Measurements from ENCODE around the gene GRWD1.

GRWD1 gene

DNA sequence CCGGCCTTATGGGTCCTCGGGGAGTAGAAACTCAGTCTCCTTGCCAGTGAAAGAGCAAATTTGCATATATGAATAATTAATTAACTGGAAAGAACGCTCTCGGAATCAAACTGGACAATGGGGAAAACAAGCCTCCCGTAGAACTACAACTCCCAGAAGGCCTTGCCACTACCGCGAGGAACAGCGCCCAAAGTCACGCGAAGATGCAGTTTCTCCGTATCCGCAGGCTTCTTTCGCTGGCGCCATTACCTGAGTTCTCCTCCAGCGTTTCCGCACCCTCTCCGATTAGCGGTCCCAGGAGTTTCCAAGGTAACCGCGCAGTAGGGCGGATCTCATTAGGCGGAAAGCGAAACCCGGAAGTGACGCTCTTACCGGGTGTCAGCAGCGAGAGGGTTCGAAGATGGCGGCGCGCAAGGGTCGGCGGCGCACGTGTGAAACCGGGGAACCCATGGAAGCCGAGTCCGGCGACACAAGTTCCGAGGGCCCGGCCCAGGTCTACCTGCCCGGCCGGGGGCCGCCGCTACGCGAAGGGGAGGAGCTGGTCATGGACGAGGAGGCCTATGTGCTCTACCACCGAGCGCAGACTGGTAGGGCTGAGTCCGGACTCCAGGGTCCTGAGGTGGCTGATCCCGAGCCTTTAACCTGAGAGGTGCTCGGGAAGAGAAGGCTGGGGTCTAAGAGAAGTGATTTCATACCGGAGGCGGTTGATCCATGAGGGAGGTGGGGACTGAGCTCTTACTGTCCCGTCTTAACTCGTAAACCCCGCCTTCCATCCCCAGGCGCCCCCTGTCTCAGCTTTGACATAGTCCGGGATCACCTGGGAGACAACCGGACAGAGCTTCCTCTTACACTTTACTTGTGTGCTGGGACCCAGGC, at the start of gene GRWD1:
Gene GRWD1 (plus strand): TSS at position 378 of the 876 bp plus-strand sequence. CDS start 23 bp downstream, at position 401.
- peak; percentile 99 for FAIRE-seq

DNA sequence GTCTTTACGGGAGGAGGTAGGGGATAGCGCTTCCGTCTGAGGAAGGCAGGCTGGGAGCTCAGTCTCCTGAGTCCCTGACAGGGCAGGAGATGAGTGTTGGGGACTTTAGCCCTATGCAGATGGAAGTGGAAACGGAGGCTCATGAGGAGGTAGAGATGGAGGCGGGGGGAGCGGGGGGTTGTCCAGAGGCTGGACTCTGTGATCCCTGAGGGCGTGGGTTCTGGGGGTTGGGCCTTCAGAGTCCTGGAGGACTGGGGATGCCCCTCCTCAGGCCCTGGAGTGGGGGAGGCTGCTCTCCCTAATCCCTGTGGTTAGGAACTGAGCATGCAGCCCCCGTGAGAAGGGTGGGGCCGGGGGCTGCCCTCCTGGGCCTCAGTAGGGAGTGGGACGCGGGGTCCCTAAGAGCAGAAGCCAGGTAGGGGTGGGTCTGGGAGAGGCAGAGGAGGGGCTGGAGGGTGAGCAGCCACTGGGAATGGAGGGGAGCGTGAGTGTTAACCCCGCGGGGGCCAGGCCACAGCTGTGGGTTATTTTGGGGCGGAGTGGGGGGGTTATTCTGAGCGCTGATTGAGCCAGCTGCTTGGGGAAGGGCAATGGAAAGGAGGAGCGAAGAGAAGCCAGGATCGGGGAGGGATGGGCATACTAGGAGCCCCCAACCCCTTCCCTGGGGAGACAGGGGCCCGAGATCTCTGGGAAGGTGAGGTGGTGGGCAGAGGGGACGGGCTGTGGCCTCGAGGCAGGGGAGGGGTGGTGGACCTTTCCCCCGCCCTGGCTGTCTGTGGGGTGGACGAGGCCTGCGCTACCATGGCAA, 49.6 kb upstream of the GRWD1 start:
- FAIRE-seq: no peak

DNA sequence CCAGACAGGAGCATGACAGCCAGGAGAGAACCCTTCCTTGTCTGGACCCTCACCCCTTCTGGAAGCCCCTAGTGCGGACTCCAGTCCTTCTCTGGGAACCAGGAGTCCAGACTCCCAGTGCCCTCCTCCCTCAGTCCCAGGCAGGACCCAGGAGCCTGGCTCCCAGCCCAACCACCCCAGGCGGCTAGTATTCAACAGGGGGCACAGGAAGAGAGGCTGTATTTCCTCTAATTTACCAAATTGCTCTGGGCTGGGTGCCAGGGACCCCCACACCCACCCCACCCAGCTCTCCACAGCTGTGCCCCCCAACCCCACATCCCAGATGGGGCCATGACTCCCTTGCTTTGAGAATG, 49.0 kb upstream of the GRWD1 start:
- FAIRE-seq: no peak

DNA sequence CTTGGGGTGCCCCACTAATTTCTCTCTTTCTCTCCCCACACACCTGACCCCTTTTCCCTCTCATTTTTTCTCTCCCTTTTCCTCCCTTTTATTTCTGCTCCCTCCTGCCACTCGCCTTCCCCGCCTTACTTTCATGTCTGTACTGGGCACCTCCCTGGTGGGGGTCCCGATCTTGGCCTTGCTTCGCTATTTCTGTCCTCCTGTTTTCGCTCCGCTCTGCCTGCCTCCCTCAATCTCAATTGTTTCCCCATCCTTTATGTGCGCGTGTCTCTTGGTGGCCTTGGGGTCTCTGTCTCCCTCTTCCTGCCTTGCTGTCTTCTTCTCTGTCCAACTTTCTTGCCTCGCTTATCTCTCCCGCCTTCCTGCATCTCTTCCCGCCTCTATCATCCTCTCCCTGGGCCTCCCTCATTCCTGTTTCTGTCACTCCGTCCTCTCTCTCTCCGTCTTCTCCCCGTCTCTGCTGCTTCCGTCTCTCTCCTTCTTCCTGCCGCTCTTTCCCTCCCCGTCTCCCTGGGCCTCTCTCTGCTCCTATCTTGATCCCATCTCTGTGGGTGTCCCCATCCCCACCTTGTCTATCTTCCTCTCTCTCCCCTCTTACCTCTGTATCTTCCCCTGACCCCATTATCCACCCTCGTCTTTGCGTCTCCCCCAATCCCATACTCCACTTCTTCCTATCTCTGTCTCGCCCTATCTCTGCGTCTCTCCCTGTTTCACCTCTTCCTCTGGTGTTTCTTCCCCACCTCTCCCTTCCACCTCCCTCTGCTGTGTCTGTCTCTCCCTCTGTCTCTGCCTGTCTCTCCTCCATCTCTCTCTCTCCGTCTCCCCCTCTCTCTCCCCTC, 48.3 kb upstream of the GRWD1 start:
- no peak for FAIRE-seq

DNA sequence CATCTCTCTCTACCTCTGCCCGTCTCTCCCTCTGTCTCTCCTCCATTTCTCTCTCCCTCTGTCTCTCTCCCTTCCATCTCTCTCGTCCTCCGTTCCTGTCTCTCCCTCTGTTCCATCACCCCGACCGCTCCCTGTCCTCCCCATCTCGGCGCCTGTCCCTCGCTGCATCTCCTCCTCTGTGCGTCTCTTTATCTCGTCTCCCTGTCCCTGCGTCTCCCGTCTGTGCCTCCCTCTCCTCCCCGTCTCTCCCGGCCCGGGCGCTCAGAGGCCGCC, 47.7 kb upstream of the GRWD1 start:
- no peak for FAIRE-seq

DNA sequence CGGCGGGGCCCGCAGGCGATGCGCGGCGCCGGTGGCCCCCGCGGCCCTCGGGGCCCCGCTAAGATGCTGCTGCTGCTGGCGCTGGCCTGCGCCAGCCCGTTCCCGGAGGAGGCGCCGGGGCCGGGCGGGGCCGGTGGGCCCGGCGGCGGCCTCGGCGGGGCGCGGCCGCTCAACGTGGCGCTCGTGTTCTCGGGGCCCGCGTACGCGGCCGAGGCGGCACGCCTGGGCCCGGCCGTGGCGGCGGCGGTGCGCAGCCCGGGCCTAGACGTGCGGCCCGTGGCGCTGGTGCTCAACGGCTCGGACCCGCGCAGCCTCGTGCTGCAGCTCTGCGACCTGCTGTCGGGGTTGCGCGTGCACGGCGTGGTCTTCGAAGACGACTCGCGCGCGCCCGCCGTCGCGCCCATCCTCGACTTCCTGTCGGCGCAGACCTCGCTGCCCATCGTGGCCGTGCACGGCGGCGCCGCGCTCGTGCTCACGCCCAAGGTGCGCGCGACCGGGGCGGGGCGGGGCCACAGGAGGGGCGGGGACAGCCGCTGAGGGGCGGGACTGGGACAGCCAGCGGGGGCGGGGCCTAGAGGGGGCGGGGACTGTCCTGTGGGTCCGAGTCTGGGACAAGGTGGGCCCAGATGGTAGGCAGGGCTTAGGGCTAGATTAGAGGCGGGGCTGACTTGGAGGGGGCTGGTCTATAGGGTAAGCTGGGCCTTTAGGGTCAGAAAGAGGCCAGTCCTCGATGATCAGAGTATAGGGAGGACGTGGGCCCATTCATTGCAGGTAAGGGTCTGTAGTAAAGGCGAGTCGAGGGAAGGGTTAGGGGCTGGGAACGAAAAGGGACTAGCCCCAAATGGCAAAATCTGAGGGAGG, 47.2 kb upstream of the GRWD1 start:
- no peak for FAIRE-seq

DNA sequence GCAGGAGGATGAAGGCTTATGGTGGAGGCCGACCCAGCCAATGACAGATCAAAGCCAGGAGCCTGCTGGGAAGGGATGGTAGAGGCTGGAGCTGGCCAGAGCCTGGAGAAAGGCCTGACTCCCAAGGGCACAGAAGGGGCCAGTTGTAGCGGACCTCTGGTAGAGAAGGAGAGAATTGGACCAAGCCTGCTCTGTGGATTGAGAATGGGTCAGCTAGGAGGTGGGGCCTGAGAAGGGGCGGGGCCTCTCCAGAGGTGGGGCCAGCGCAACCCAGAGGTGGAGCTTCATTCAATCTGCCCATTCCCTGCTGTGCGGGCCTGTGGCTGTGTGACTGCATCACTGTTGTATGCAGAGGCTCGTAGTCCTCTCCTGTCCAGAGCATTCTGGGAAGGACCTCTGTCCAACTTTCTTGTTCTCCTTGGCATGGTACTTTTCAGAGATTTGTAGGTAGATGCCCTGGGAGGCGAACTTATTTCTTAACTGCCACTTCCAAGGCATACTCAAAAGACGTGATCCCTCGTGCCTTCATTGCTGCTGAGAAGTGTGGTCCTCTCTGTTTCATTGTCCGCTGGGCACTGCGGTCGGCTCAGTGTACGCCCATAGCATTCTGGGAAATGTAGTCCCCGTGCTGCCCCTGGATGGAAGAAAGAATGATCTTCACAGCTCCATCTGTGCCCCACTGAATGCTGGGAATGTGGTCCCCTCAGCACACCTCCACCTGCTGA, 45.6 kb upstream of the GRWD1 start:
- no peak for FAIRE-seq

DNA sequence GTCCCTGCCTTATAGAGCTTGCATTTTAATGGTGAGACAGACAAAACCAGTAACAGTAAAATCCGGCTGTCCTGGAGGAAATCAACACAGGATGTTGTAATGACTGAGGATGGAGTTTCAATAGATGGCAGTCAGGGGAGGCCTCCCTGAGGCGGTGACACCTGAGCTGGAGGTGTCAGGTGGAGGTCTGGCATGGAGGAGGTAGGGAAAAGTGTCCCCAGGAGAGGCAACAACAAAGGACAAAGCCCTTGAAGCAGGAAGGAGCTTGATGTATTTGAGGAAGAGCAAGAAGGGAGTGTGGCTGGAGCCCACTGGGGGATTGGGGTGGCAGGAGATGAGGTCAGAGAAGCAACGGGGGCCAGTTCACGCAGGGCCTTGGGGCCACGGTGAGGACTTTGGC, 44.5 kb upstream of the GRWD1 start:
- FAIRE-seq: no peak

DNA sequence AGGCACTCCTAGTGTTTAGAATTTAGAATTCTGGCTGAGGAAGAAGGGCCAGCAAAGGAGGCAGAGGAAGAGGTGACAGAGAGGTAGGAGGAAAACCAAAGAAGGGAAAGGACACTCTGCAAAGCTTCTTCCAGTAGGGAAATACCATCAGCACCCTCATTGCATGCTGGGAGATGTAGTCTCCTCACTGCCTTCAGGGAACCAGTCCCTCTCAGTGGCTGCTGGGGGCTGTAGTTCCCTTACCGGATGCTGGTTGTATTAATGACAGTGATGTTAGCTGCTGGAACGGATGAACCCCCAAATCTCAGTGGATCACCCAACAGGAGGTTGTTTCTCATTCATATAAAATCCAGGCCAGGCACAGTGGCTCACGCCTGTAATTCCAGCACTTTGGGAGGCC, 42.2 kb upstream of the GRWD1 start:
- FAIRE-seq: no peak

DNA sequence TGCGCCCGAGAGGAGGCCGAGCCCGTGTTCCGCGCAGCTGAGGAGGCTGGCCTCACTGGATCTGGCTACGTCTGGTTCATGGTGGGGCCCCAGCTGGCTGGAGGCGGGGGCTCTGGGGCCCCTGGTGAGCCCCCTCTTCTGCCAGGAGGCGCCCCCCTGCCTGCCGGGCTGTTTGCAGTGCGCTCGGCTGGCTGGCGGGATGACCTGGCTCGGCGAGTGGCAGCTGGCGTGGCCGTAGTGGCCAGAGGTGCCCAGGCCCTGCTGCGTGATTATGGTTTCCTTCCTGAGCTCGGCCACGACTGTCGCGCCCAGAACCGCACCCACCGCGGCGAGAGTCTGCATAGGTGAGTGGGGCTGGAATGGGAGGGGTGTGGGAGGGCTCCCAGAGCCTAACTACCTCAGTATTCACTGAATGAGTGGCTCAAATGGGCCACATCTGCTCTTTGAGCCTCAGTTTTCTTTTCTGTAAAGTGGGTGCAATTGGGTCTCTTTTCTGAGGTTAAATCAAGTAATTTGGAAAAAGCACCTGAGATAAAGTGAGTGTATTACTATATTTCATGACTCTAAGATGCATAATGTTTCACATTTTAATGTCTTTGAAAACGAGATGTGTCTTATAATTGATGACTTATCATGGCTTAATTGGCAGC, 40.6 kb upstream of the GRWD1 start:
- no peak for FAIRE-seq

DNA sequence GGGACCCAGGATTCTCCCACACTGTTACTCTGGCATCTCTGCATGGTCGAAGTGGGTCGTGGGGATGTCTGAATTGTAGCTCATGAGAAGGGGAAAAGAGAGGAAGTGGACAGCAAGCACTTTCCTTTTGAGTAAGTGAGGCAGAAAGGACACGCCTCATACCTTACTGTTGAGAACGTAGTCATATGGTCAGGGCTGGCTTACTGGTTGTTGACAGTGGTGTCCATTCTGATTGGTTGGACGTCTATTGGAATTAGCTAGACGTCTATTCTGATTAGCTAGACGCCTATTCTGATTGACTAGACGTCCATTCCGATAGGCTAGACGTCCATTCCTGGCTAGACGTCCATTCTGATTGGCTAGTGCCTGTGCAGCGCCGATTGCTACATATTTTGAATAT, 39.9 kb upstream of the GRWD1 start:
- no peak for FAIRE-seq

DNA sequence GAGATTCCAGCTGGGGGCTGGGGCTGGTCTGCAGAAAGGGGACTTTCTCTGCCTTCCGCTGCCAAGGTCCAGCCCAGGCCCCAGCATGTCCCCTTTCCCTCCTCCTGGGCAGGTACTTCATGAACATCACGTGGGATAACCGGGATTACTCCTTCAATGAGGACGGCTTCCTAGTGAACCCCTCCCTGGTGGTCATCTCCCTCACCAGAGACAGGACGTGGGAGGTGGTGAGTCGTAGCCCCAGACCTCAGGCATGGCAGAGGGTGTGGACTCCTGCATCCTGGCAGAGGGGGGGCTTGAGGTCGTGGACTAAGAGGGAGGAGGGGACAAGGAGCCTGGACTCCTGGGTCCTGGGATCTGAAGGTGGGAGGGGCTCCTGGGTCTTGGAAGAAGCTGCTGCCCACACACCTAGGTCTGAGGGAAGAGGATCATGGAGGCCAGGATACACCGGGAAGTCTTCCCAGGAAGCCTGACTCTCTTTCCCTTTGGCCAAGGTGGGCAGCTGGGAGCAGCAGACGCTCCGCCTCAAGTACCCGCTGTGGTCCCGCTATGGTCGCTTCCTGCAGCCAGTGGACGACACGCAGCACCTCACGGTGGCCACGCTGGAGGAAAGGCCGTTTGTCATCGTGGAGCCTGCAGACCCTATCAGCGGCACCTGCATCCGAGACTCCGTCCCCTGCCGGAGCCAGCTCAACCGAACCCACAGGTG, 31.8 kb upstream of the GRWD1 start:
- no peak for FAIRE-seq

DNA sequence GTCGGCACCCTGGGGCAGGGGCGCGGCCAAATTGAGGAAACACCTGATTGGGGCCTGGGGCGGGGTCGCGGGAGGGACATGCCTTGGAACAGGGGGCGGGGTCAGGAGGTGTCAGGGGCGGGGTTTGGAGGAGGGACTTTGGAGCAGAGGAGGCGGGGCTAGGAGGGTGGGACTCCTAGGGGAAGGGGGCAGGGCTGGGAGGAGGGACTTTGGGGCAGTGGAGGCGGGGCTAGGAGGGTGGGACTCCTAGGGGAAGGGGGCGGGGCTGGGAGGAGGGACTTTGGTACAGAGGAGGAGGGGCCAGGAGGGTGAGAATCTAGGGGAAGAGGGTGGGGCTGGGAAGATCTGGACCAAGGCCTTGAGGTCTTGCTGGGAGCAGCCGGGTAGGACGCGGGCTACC, 30.4 kb upstream of the GRWD1 start:
- FAIRE-seq: no peak

DNA sequence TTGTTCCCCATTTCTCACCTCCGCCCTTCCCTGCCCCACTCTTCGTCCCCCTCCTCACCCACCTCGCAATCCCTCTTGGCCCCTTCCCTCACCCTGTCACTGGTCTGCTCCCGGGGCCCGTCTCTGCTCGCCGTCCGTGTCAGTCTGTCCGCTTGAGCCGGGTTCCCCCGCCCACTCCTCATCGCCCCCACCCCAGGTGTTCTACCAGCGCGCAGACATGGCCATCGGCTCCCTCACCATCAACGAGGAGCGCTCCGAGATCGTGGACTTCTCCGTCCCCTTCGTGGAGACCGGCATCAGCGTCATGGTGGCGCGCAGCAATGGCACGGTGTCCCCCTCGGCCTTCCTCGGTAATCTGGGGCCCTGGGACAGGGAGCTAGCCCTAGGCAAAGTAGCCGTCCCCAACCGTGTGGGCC, 30.0 kb upstream of the GRWD1 start:
- no peak for FAIRE-seq

DNA sequence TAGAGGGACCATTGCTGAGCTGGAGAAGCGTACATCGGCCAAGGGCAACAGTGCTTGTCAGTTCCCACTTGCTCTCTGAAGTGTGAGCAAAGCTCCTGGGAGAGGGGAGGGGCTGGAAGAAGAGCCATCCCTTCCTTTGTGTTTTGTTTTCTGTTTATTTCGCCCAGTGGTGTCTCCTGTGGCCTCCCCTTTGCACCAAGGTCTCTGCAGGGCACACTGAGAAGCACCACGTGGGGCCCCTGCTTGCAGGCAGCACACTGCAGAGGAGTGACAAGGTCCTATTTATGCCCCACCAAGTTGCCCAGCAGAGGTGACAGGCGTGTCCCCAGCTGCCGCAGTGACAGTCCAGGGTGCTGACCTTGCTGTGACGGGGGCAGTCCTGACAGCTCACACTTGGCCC, 28.4 kb upstream of the GRWD1 start:
- no peak for FAIRE-seq

DNA sequence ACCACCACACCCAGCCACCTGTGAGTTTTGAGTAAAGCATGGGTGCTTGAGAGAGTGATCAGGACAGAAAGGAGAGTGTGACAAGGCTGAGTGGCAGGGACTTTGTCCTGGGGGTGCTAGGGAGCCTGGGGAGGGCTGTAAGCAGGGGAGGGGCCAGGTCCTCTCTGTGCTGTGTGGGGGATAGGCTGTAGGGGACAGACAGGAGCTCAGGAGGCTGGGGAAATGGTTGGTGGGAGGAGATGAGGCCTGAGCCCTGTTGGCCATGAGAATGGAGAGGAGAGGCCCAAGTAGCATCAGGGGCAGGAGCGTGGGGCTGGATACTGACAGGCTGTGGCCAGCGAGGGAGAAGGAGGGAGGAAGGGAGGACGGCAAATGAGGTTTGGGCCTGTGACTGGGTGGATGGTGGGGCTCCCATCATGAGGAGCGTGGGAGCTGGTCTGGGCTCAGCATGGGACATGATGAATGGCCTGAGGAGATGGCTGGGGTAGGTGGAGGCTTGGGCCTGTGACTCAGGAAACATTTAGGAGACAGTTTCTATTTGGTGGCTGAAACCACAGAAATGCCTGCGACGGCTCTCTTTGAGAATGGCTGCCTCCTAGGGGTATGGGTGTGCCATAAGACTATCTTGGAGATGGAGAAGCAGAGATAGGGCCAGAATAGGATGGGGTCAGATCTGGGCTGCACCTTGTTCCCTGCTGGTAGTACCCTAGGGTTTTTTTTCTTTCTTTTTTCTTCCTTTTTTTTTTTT, 27.3 kb upstream of the GRWD1 start:
- no peak for FAIRE-seq

DNA sequence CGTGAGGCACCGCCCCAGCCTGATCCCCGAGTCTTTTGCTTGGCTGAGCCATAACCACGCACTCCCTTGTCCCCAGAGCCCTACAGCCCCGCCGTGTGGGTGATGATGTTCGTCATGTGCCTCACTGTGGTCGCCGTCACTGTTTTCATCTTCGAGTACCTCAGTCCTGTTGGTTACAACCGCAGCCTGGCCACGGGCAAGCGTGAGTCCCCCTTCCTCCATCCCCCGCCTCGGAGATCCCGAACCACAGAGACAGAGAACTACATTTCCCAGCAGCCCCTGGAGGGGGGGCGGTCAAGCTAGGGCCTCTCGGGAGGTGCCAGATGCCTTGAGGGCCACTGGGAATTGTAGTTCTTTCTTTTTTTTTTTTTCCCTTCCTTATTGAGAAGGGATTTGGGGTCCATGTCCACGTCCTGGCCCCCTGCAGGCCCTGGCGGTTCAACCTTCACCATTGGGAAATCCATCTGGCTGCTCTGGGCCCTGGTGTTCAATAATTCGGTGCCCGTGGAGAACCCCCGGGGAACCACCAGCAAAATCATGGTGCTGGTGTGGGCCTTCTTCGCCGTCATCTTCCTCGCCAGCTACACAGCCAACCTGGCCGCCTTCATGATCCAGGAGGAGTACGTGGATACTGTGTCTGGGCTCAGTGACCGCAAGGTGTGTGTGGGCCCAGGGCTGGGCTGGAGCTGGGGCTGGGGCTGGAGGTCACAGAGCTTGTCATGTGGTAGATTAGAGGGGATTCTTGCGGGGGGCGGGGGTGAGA, 26.4 kb upstream of the GRWD1 start:
- no peak for FAIRE-seq

DNA sequence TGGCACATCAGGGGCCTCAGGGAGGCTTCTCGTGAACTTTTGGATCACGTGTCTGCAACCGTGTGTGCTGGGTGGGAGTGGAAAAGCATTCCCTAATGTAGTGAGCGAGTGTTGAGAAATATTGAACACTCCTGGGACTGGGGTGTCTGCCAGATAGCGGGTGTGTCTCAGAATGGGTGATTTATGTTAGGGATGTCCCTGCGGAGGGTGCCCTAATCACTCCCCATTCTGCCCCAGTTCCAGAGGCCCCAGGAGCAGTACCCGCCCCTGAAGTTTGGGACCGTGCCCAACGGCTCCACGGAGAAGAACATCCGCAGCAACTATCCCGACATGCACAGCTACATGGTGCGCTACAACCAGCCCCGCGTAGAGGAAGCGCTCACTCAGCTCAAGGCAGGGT, 24.2 kb upstream of the GRWD1 start:
- no peak for FAIRE-seq

DNA sequence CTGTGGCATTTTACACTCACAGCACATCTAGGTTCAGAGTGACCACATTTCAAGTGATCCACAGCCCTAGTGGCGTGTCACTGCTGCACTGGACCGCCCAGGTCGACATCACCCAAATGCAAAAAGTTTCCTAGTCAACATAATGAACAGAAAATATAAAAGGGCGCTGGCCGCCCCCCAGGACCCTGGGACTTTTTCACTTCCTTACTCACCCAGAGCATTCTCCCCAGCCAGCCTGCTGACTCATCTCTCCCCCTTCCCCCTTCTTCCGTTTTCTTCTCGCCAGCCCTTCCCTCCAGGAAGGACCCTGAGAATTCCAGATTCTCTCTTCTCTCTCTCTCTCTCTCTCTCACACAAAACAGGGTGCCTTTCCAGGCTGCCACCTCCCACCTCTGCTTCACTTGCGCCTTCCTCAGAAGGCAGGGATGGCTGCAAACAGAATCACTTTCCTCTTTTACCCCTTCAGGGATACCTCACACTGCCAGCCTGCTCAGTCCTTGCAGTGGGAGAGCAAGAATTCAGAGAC, 21.0 kb upstream of the GRWD1 start:
- FAIRE-seq: no peak

All from islet of Langerhans (tissue), 1 donor.